ENCODE results near the gene SMR3B.

SMR3B gene

DNA sequence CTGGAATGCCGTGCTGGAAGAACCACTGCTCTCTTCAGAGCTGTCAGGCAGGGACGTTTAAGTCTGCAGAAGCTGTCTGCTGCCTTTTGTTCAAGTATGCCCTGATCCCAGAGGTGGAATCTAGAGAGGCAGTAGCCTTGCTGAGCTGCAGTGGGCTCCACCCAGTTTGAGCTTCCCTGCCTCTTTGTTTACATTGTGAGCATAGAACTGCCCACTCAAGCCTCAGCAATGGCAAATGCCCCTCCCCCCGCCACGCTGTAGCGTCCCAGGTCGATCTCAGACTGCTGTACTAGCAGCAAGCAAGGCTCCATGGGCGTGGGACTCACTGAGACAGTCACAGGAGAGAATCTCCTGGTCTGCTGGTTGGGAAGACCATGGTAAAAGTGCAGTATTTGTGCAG is 54.3 kb downstream of the SMR3B start:
- DNase-seq = no peak
- intact Hi-C loops (cut with DNase I) = no loop called here
